Spinal cord (tissue), 10 donors: ENCODE measurements around the gene FAM240B. TPM values are rescaled to one million over a fixed set of nuclear protein-coding genes. Genes with fewer than 3 reads are reported as not detected.

Experiments used
- DNase-seq, 6 donors: peaks; one replicate each; pipeline versions ENCODE4 v3.0.0 to v3.0.0-alpha.2; 2013 to 2015; ENCODE audit warnings: low spot score in 6 of 6, low read depth in 4 of 6
- H3K27ac ChIP-seq: one replicate; pipeline ENCODE4 v1.5.1; 2013; ENCODE audit warnings: low read depth, low read length, control low read depth
- H3K27me3 ChIP-seq: one replicate; pipeline ENCODE4 v1.6.1; 2013; ENCODE audit warnings: low read length; ENCODE audit not compliant: control insufficient read depth, insufficient read depth
- H3K36me3 ChIP-seq: one replicate; pipeline ENCODE4 v1.6.1; 2013; ENCODE audit warnings: low read length; ENCODE audit not compliant: control insufficient read depth, insufficient read depth
- H3K4me1 ChIP-seq: one replicate; pipeline ENCODE4 v1.6.1; 2013; ENCODE audit warnings: low read length; ENCODE audit not compliant: control insufficient read depth, insufficient read depth
- H3K4me3 ChIP-seq: one replicate; pipeline ENCODE4 v1.5.1; 2013; ENCODE audit warnings: low read depth, low read length, control low read depth
- H3K9me3 ChIP-seq: one replicate; pipeline ENCODE4 v1.6.1; 2013; ENCODE audit warnings: low read length; ENCODE audit not compliant: control insufficient read depth, insufficient read depth
- WGBS: methylation state at CpG from one replicate; pipeline ENCODE4 v1.1.5; 2013; ENCODE audit warnings: missing lambda C conversion rate; ENCODE audit not compliant: insufficient coverage; 5-methylcytosine and 5-hydroxymethylcytosine counted together
- polyA plus RNA-seq, 2 donors: library from polyadenylated mRNA; unstranded; fragments of 120-200 nt; gene quantifications; one replicate each; pipeline ENCODE4 v1.2.1, GENCODE V29; 2013; ENCODE audit not compliant: insufficient read length in 2 of 2
- total RNA-seq, 2 donors: library from RNA; depleted of rRNA in 1 of 2; stranded (reverse); fragments of 120-200 nt in 1 of 2; fragments of >200 nt in 1 of 2; gene quantifications; one replicate each; pipeline versions ENCODE4 v1.2.3 to v1.2.4, GENCODE V29; 2013 to 2014
- donor health status: healthy.

Gene FAM240B
- total and polyA plus RNA-seq, 4 donors = not detected

- Histone ChIP-seq H3K27me3 (no peaks in the 10 kb centered on the region), H3K4me1 (no peaks in the 10 kb centered on the region), H3K4me3 (no peak overlapping the region), H3K9me3 (no peaks in the 10 kb centered on the region), H3K36me3 (no peaks in the 10 kb centered on the region), H3K27ac (no peak overlapping the region)
- no peak for DNase-seq
- WGBS = 80% methylated on average over 1 of the region's 2 CpGs
Observed at GRCh38 chr9:38737246-38737645, 17.3 kb upstream of the FAM240B start.

- no peak for DNase-seq
- 90% methylated on average over 4 of the region's 5 CpGs for WGBS
Observed at GRCh38 chr9:38734831-38735230, 14.9 kb upstream of the FAM240B start.

GRCh38 chr9:38733503-38733902, 13.6 kb upstream of the FAM240B start:
- Histone ChIP-seq H3K27me3 (no peaks in the 10 kb centered on the region), H3K4me3 (no peak overlapping the region), H3K4me1 (no peaks in the 10 kb centered on the region), H3K9me3 (no peaks in the 10 kb centered on the region), H3K27ac (no peak overlapping the region), H3K36me3 (no peaks in the 10 kb centered on the region)
- DNase-seq = no peak
- WGBS = 82% methylated on average over 7 of the region's 7 CpGs

More at GRCh38 chr9:38734831-38735230, 14.9 kb upstream of the FAM240B start:
- Histone ChIP-seq H3K27me3 (no peaks in the 10 kb centered on the region), H3K4me3 (no peak overlapping the region), H3K9me3 (no peaks in the 10 kb centered on the region), H3K36me3 (no peaks in the 10 kb centered on the region), H3K27ac (no peak overlapping the region), H3K4me1 (no peaks in the 10 kb centered on the region)

- DNase-seq = peak in 1 of 6 donors; percentile 73
- Histone ChIP-seq H3K9me3 (no peaks in the 10 kb centered on the region), H3K27ac (no peak overlapping the region), H3K4me3 (no peak overlapping the region), H3K4me1 (no peaks in the 10 kb centered on the region), H3K36me3 (no peaks in the 10 kb centered on the region), H3K27me3 (no peaks in the 10 kb centered on the region)
- 72% methylated on average over 4 of the region's 11 CpGs for WGBS
Observed at GRCh38 chr9:38732885-38733284, 13.0 kb upstream of the FAM240B start.

GRCh38 chr9:38727497-38728001, 7.6 kb upstream of the FAM240B start:
- Histone ChIP-seq H3K4me1 (no peaks in the 10 kb centered on the region), H3K9me3 (no peaks in the 10 kb centered on the region), H3K27me3 (no peaks in the 10 kb centered on the region), H3K36me3 (no peaks in the 10 kb centered on the region), H3K4me3 (no peak overlapping the region), H3K27ac (no peak overlapping the region)
- WGBS = 32% methylated on average over 5 of the region's 10 CpGs
- DNase-seq = peak in 2 of 6 donors; percentile 31 to 37

GRCh38 chr9:38724754-38725153, 4.8 kb upstream of the FAM240B start:
- no peaks in the 10 kb centered on the region for H3K27me3 ChIP-seq
- H3K27ac ChIP-seq = no peak overlapping the region
- no peak overlapping the region for H3K4me3 ChIP-seq
- DNase-seq = no peak
- no peaks in the 10 kb centered on the region for H3K36me3 ChIP-seq
- H3K9me3 ChIP-seq = no peaks in the 10 kb centered on the region
- 70% methylated on average over 4 of the region's 10 CpGs for WGBS
- no peaks in the 10 kb centered on the region for H3K4me1 ChIP-seq

- no peaks in the 10 kb centered on the region for H3K9me3 ChIP-seq
- no peak for DNase-seq
- no peak overlapping the region for H3K27ac ChIP-seq
- H3K4me1 ChIP-seq = no peaks in the 10 kb centered on the region
- H3K36me3 ChIP-seq = no peaks in the 10 kb centered on the region
- no peaks in the 10 kb centered on the region for H3K27me3 ChIP-seq
- no peak overlapping the region for H3K4me3 ChIP-seq
- WGBS = 80% methylated on average over 1 of the region's 1 CpG
Observed at GRCh38 chr9:38718148-38718547, 1.8 kb downstream of the FAM240B start.

GRCh38 chr9:38715684-38716083, 4.2 kb downstream of the FAM240B start:
- Histone ChIP-seq H3K27me3 (no peaks in the 10 kb centered on the region), H3K4me3 (no peak overlapping the region), H3K4me1 (no peaks in the 10 kb centered on the region), H3K36me3 (no peaks in the 10 kb centered on the region), H3K9me3 (no peaks in the 10 kb centered on the region), H3K27ac (no peak overlapping the region)
- WGBS = 20% methylated on average over 1 of the region's 2 CpGs
- DNase-seq = no peak

GRCh38 chr9:38713426-38713825, 6.5 kb downstream of the FAM240B start:
- Histone ChIP-seq H3K27ac (no peak overlapping the region), H3K4me1 (no peaks in the 10 kb centered on the region), H3K4me3 (no peak overlapping the region), H3K9me3 (no peaks in the 10 kb centered on the region), H3K27me3 (no peaks in the 10 kb centered on the region), H3K36me3 (no peaks in the 10 kb centered on the region)
- no peak for DNase-seq
- 95% methylated on average over 2 of the region's 5 CpGs for WGBS

GRCh38 chr9:38708759-38709158, 11.2 kb downstream of the FAM240B start:
- Histone ChIP-seq H3K27me3 (no peaks in the 10 kb centered on the region), H3K27ac (no peak overlapping the region), H3K4me3 (no peak overlapping the region), H3K4me1 (no peaks in the 10 kb centered on the region), H3K36me3 (no peaks in the 10 kb centered on the region), H3K9me3 (no peaks in the 10 kb centered on the region)
- WGBS = no CpG with 5 or more reads among the region's 3 CpGs
- DNase-seq = no peak
